Measurements from ENCODE around the gene PLEKHA7. TPM values are rescaled to one million over a fixed set of nuclear protein-coding genes. Genes with fewer than 3 reads are reported as not detected.

PLEKHA7 gene
- total RNA-seq, 1 experiment from 2014 or later = 1.7 TPM

GRCh38 chr11:16745950-16746605 is 268.1 kb downstream of the PLEKHA7 start:
- Histone ChIP-seq H3K27me3 (replicated peaks; ENCODE audit: insufficient read depth, low read depth, low read length, poor library complexity) (no peaks in the 10 kb centered on the region), H3K4me3 (ENCODE audit: low read depth, low read length, poor library complexity, severe bottlenecking) (no peak overlapping the region), H3K36me3 (ENCODE audit: insufficient read depth, low read length, poor library complexity, severe bottlenecking) (peaks cover 66% of the 10 kb centered on the region), H3K27ac (ENCODE audit: low read depth, low read length, poor library complexity, severe bottlenecking) (no peak overlapping the region), H3K4me1 (ENCODE audit: insufficient read depth, low read length, poor library complexity, severe bottlenecking) (no peaks in the 10 kb centered on the region), H3K9me3 (ENCODE audit: low read depth, low read length, poor library complexity, severe bottlenecking) (no peaks in the 10 kb centered on the region)
- DNase-seq (ENCODE audit: low spot score) = no peak
- intact Hi-C loops (cut with micrococcal nuclease; ENCODE audit: unreplicated experiment) = no loop called here
- TF ChIP-seq EZH2 (IDR thresholded peaks at IDR 0.05; ENCODE audit: borderline replicate concordance, low read depth, low read length, poor library complexity, severe bottlenecking) = no peak
- TF ChIP-seq CTCF (conservative IDR thresholded peaks at IDR 0.05; ENCODE audit: low read depth, low read length) = no peak
- ChIA-PET CTCF (no interaction called here), POLR2A (ENCODE audit: low non-redundant PET) (interaction anchor here (0.5 kb wide), 1 partner anchor 151 kb away, joined by 3 read pairs; no protein-coding TSS in a partner anchor)
- no TSS peak for BruUV-seq (replicated peaks)

- DNase-seq (ENCODE audit: low spot score) = no peak
- TF ChIP-seq CTCF (conservative IDR thresholded peaks at IDR 0.05; ENCODE audit: low read depth, low read length) = no peak
- TF ChIP-seq EZH2 (IDR thresholded peaks at IDR 0.05; ENCODE audit: borderline replicate concordance, low read depth, low read length, poor library complexity, severe bottlenecking) = no peak
- no peak overlapping the region for H3K4me3 ChIP-seq (ENCODE audit: low read depth, low read length, poor library complexity, severe bottlenecking)
- no peaks in the 10 kb centered on the region for H3K27me3 ChIP-seq (replicated peaks; ENCODE audit: insufficient read depth, low read depth, low read length, poor library complexity)
- H3K9me3 ChIP-seq (ENCODE audit: low read depth, low read length, poor library complexity, severe bottlenecking) = no peaks in the 10 kb centered on the region
- intact Hi-C loops (cut with micrococcal nuclease; ENCODE audit: unreplicated experiment) = no loop called here
- ChIA-PET CTCF (no interaction called here), POLR2A (ENCODE audit: low non-redundant PET) (no interaction called here)
- H3K36me3 ChIP-seq (ENCODE audit: insufficient read depth, low read length, poor library complexity, severe bottlenecking) = peaks cover 50% of the 10 kb centered on the region
- no peak overlapping the region for H3K27ac ChIP-seq (ENCODE audit: low read depth, low read length, poor library complexity, severe bottlenecking)
- no TSS peak for BruUV-seq (replicated peaks)
- H3K4me1 ChIP-seq (ENCODE audit: insufficient read depth, low read length, poor library complexity, severe bottlenecking) = peaks cover 5% of the 10 kb centered on the region
Measured at GRCh38 chr11:16744128-16744725, 270.0 kb downstream of the PLEKHA7 start.

GRCh38 chr11:16743478-16743877 is 270.7 kb downstream of the PLEKHA7 start:
- BruUV-seq (replicated peaks) = no TSS peak
- H3K36me3 ChIP-seq (ENCODE audit: insufficient read depth, low read length, poor library complexity, severe bottlenecking) = peaks cover 44% of the 10 kb centered on the region
- no peak for DNase-seq (ENCODE audit: low spot score)
- ChIA-PET POLR2A (ENCODE audit: low non-redundant PET) (no interaction called here), CTCF (no interaction called here)
- H3K27ac ChIP-seq (ENCODE audit: low read depth, low read length, poor library complexity, severe bottlenecking) = no peak overlapping the region
- intact Hi-C loops (cut with micrococcal nuclease; ENCODE audit: unreplicated experiment) = no loop called here
- H3K27me3 ChIP-seq (replicated peaks; ENCODE audit: insufficient read depth, low read depth, low read length, poor library complexity) = no peaks in the 10 kb centered on the region
- no peak for TF ChIP-seq EZH2 (IDR thresholded peaks at IDR 0.05; ENCODE audit: borderline replicate concordance, low read depth, low read length, poor library complexity, severe bottlenecking)
- no peak for TF ChIP-seq CTCF (conservative IDR thresholded peaks at IDR 0.05; ENCODE audit: low read depth, low read length)
- peaks cover 5% of the 10 kb centered on the region for H3K4me1 ChIP-seq (ENCODE audit: insufficient read depth, low read length, poor library complexity, severe bottlenecking)
- H3K4me3 ChIP-seq (ENCODE audit: low read depth, low read length, poor library complexity, severe bottlenecking) = no peak overlapping the region
- H3K9me3 ChIP-seq (ENCODE audit: low read depth, low read length, poor library complexity, severe bottlenecking) = no peaks in the 10 kb centered on the region
